IPS DF 6.9 (cell line): Measurements from ENCODE around the gene ABCA8.
"Not testable (repeated sequence)": the region's sequence is repeated elsewhere in the genome, so short reads cannot be mapped to it uniquely, and the experiment has no call there.

Experiments used
- DNase-seq: peaks from one replicate; pipeline ENCODE4 v3.0.0-alpha.2; 2013; ENCODE audit warnings: low read depth, low spot score
- H3K27ac ChIP-seq: one replicate; pipeline ENCODE4 v1.5.1; 2013; ENCODE audit warnings: low read length, control low read depth
- H3K27me3 ChIP-seq: 2 replicates; pipeline ENCODE4 v1.6.1; 2013; ENCODE audit warnings: mild to moderate bottlenecking, low read length; ENCODE audit not compliant: control insufficient read depth, insufficient read depth
- H3K36me3 ChIP-seq: 2 replicates; pipeline ENCODE4 v1.6.1; 2013; ENCODE audit warnings: low read length; ENCODE audit not compliant: control insufficient read depth, insufficient read depth
- H3K4me1 ChIP-seq: 2 replicates; pipeline ENCODE4 v1.6.1; 2013; ENCODE audit warnings: low read length; ENCODE audit not compliant: control insufficient read depth, insufficient read depth
- H3K4me3 ChIP-seq: 2 replicates; pipeline ENCODE4 v1.5.1; 2013; ENCODE audit warnings: mild to moderate bottlenecking, low read length
- H3K9me3 ChIP-seq: 2 replicates; pipeline ENCODE4 v1.6.1; 2013; ENCODE audit warnings: low read length, inconsistent platforms; ENCODE audit not compliant: control insufficient read depth, insufficient read depth
- WGBS: extraction: QIAGEN DNeasy Blood & Tissue Kit; methylation state at CpG from one replicate; pipeline ENCODE4 v1.1.7; 2013; ENCODE audit warnings: mixed read lengths, missing lambda C conversion rate; ENCODE audit not compliant: insufficient read length, insufficient coverage; 5-methylcytosine and 5-hydroxymethylcytosine counted together

ABCA8 gene

GRCh38 chr17:68961214-68961882 is 6.2 kb upstream of the ABCA8 start:
- no peak overlapping the region for H3K4me3 ChIP-seq
- no peaks in the 10 kb centered on the region for H3K4me1 ChIP-seq
- no peak for DNase-seq
- 100% methylated on average over 2 of the region's 9 CpGs for WGBS
- no peak overlapping the region for H3K27ac ChIP-seq
- H3K27me3 ChIP-seq = no peaks in the 10 kb centered on the region
- no peaks in the 10 kb centered on the region for H3K36me3 ChIP-seq
- H3K9me3 ChIP-seq = no peaks in the 10 kb centered on the region

GRCh38 chr17:68959117-68959516 is 3.9 kb upstream of the ABCA8 start:
- DNase-seq, H3K4me3 ChIP-seq, H3K4me1 ChIP-seq, H3K9me3 ChIP-seq, H3K27me3 ChIP-seq, H3K27ac ChIP-seq, H3K36me3 ChIP-seq: not testable (repeated sequence)
- no CpG with 5 or more reads among the region's 2 CpGs for WGBS

- Histone ChIP-seq H3K27me3 (no peaks in the 10 kb centered on the region), H3K4me1 (no peaks in the 10 kb centered on the region), H3K4me3 (no peak overlapping the region), H3K9me3 (no peaks in the 10 kb centered on the region), H3K27ac (no peak overlapping the region), H3K36me3 (no peaks in the 10 kb centered on the region)
- no CpG with 5 or more reads among the region's 1 CpG for WGBS
- no peak for DNase-seq
Measured at GRCh38 chr17:68957944-68958343, 2.8 kb upstream of the ABCA8 start.

- no CpG with 5 or more reads among the region's 4 CpGs for WGBS
- no peaks in the 10 kb centered on the region for H3K27me3 ChIP-seq
- no peak overlapping the region for H3K4me3 ChIP-seq
- H3K36me3 ChIP-seq = no peaks in the 10 kb centered on the region
- no peaks in the 10 kb centered on the region for H3K9me3 ChIP-seq
- no peak overlapping the region for H3K27ac ChIP-seq
- DNase-seq = no peak
- no peaks in the 10 kb centered on the region for H3K4me1 ChIP-seq
Measured at GRCh38 chr17:68954146-68954896, 871 bp downstream of the ABCA8 start.

GRCh38 chr17:68953340-68953997 is 1.7 kb downstream of the ABCA8 start:
- no peak overlapping the region for H3K27ac ChIP-seq
- no peaks in the 10 kb centered on the region for H3K4me1 ChIP-seq
- no peaks in the 10 kb centered on the region for H3K27me3 ChIP-seq
- H3K36me3 ChIP-seq = no peaks in the 10 kb centered on the region
- no CpG with 5 or more reads among the region's 4 CpGs for WGBS
- no peak overlapping the region for H3K4me3 ChIP-seq
- H3K9me3 ChIP-seq = no peaks in the 10 kb centered on the region
- no peak for DNase-seq

GRCh38 chr17:68950725-68951124 is 4.5 kb downstream of the ABCA8 start:
- H3K36me3 ChIP-seq = no peaks in the 10 kb centered on the region
- H3K4me1 ChIP-seq = no peaks in the 10 kb centered on the region
- H3K4me3 ChIP-seq = no peak overlapping the region
- H3K27ac ChIP-seq = no peak overlapping the region
- no peak for DNase-seq
- H3K27me3 ChIP-seq = no peaks in the 10 kb centered on the region
- H3K9me3 ChIP-seq = no peaks in the 10 kb centered on the region
- no CpG with 5 or more reads among the region's 4 CpGs for WGBS

- WGBS = no CpG with 5 or more reads among the region's 1 CpG
- H3K27me3 ChIP-seq, H3K27ac ChIP-seq, DNase-seq, H3K36me3 ChIP-seq, H3K4me3 ChIP-seq, H3K4me1 ChIP-seq, H3K9me3 ChIP-seq: not testable (repeated sequence)
Measured at GRCh38 chr17:68947868-68948267, 7.3 kb downstream of the ABCA8 start.

GRCh38 chr17:68944435-68945035 is 10.7 kb downstream of the ABCA8 start:
- no peak overlapping the region for H3K27ac ChIP-seq
- H3K9me3 ChIP-seq = no peaks in the 10 kb centered on the region
- no peaks in the 10 kb centered on the region for H3K36me3 ChIP-seq
- no peak for DNase-seq
- no peaks in the 10 kb centered on the region for H3K4me1 ChIP-seq
- H3K27me3 ChIP-seq = no peaks in the 10 kb centered on the region
- H3K4me3 ChIP-seq = no peak overlapping the region
- no CpG with 5 or more reads among the region's 6 CpGs for WGBS

GRCh38 chr17:68943812-68944182 is 11.4 kb downstream of the ABCA8 start:
- H3K27me3 ChIP-seq, H3K4me1 ChIP-seq, H3K4me3 ChIP-seq, H3K9me3 ChIP-seq, DNase-seq, H3K27ac ChIP-seq, H3K36me3 ChIP-seq: not testable (repeated sequence)
- no CpG with 5 or more reads among the region's 2 CpGs for WGBS

GRCh38 chr17:68943123-68943811 is 11.9 kb downstream of the ABCA8 start:
- no CpG with 5 or more reads among the region's 4 CpGs for whole genome bisulfite sequencing
- no peak overlapping the region for H3K27ac ChIP-seq
- DNase-seq = no peak
- no peak overlapping the region for H3K4me3 ChIP-seq
- no peaks in the 10 kb centered on the region for H3K4me1 ChIP-seq
- no peaks in the 10 kb centered on the region for H3K27me3 ChIP-seq
- H3K9me3 ChIP-seq = no peaks in the 10 kb centered on the region
- no peaks in the 10 kb centered on the region for H3K36me3 ChIP-seq
